Measurements from ENCODE around the gene TMEM178B. TPM values are rescaled to one million over a fixed set of nuclear protein-coding genes. Genes with fewer than 3 reads are reported as not detected.
A peak's percentile ranks its signal among the peaks of the same experiment; 100 is the strongest.

TMEM178B gene
- total and polyA plus RNA-seq, 9 of the 15 experiments (the other 6 are each of a cell fraction or from before 2014, with no cell fraction given) = under 0.01 to 0.03 (median 0.01) TPM; not detected in 5

- TF ChIP-seq MGA (IDR thresholded peaks at IDR 0.05) (peak; percentile 44), EP300 (IDR thresholded peaks at IDR 0.05; ENCODE audit: low read length) (peak; percentile 54; the same call in 1 of the 2 replicates), ZNF584 (CRISPR knock-in tag; IDR thresholded peaks at IDR 0.05; ENCODE audit: low read depth) (peak; percentile 87; the same call in 1 of the 2 replicates), TAL1 (IDR thresholded peaks at IDR 0.05) (peak; percentile 51; the same call in 1 of the 2 replicates), ZBTB17 (CRISPR knock-in tag; IDR thresholded peaks at IDR 0.05) (no peak), CTBP1 (IDR thresholded peaks at IDR 0.05; ENCODE audit: borderline replicate concordance) (peak; percentile 79; the same call in 1 of the 2 replicates), CXXC5 (CRISPR knock-in tag; IDR thresholded peaks at IDR 0.05) (0 out of 2 replicates have a peak, but pooled peaks have one; percentile 5), LEF1 (IDR thresholded peaks at IDR 0.05) (peak; percentile 94; the same call in 1 of the 2 replicates), IRF9 (tag; IDR thresholded peaks at IDR 0.05) (peak; percentile 55; the same call in 1 of the 2 replicates), ATF3 (IDR thresholded peaks at IDR 0.05) (peak; percentile 97), ATF3 (CRISPR knock-in tag; conservative IDR thresholded peaks at IDR 0.05) (0 out of 2 replicates have a peak, but pooled peaks have one; percentile 29)
Measured at GRCh38 chr7:141460781-141461715, 387.2 kb downstream of the TMEM178B start (continued).
